GM21390 (cell line): ENCODE data around the gene GSC.

ENCODE experiments used
- ATAC-seq: cut with Tn5 transposase; IDR thresholded peaks from one replicate; pipeline ENCODE4 v1.9.1; 2021; ENCODE audit not compliant: unreplicated experiment

Gene GSC

DNA sequence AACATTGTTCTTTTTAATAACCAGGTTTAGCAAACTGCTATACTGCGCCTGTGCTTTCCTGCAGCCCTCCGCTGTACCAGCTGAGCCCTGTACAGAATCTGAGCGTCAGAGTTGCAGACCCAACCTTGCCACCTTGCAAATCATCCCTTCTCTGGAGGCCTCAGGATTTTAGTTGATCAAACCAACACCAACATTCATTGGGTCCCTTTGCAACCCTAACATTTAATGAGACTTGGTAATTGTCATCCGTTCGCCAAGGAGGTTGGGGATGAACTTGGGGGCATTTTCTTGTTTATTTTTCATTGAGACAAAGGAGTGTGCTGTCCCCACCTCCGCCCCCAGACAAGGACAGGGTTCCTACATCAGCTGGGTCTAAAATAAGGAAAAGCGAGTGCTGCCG, 2.6 kb upstream of the GSC start:
- no peak for ATAC-seq

DNA sequence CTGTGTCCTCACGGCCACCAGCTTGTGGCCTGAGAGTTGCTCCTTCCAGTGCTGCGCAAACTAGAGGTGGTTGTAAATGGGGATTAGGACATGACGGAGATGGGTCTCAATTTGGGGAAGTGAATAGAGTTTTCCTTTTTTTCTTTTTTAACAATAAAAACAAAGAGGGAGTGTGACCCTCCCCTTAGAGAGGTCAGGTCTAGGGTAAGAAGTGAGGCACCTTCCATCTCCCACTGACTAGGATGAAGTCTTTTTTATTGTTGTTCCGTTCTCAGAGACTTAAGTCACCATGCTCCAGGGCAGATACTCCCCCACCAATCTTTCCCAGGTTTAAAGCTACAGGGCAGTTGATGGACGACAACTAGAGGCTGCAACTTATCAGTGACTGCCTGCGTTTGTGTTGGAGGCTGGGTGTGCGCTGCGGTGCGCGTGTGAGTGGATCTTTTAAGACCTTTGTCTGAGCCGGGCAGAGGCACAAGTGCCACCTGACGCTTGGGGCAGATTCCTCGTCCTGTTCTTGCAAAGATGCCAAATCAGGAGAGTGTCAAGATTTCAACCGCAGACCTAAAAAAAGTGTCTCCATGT, 2.1 kb upstream of the GSC start:
- no peak for ATAC-seq

DNA sequence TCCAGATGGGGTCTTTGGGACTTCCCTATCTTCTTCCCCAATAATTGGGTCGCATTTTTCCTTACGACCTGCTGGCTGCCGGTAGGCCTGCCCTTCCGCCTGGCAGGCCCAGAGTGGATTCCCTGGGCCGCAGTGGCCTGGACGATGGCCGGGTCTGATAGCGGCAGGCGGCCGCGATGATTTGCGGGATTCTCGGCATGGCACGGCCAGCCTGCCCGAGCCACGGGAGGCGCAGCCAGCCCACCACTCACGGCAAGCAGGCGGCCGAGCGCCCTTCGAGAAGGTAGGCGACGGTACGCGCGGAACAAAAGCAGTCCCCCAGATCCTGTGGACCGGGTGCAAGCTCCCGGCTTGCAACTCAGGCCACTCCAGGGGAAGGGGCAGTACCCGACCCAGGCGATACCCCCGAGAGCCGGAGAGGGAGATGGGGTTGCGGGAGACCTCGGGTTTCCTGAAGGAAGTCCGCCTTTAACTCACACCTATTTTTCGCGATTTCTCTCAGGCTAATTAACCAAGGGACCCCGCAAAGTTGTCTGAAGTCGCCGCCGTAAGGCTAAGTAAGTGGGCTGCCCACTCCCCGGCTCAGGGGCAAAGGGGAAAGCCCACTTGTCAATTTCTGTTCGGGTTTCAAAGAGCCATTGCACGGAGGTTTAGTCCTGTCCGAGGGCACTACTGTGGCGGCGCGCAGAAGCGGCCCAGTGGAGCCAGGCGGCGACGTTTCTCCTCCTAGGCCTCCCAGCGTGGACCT, 1.4 kb upstream of the GSC start:
- no peak for ATAC-seq

DNA sequence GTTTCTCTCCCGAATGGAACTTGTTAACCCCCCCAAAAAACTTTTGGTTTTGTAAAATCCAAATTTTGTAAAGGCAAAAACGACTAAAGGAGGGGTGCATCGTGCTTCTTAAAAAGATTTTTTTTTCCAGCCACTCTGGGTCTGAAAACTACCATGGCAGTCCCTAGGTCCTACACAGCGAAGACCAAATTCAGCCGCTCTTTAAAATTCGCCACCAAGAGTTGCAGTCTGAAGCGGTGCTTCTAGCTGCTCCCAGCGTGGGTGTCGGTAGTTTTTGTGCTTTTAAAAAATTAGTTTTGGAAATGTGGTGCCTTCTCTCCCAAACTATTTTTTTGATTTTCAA, 873 bp upstream of the GSC start:
- no peak for ATAC-seq

DNA sequence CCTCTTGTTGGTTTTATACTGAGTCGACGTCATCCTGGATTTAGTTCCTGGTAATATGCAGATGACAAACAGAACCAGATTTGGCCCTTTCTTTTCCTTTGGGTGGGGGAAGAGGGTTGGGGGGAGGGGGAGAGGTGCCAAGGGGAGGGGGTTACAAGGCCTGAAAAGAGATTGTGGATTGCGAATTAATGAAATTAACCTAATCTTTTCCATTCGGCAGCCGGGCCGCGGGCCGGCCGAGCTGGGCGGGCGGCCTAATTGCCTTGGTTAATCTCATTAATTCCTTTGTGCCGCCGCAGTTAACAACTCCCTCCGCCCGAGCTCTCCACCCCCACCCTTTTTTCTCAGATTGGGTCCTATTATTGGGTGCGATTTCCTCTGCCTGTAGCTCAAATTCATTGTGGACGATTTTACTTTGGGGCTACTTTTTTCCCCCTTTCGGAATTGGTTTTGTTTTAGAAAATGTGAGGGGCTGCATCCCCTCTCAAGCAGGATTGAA, 387 bp upstream of the GSC start:
- ATAC-seq = no peak

DNA sequence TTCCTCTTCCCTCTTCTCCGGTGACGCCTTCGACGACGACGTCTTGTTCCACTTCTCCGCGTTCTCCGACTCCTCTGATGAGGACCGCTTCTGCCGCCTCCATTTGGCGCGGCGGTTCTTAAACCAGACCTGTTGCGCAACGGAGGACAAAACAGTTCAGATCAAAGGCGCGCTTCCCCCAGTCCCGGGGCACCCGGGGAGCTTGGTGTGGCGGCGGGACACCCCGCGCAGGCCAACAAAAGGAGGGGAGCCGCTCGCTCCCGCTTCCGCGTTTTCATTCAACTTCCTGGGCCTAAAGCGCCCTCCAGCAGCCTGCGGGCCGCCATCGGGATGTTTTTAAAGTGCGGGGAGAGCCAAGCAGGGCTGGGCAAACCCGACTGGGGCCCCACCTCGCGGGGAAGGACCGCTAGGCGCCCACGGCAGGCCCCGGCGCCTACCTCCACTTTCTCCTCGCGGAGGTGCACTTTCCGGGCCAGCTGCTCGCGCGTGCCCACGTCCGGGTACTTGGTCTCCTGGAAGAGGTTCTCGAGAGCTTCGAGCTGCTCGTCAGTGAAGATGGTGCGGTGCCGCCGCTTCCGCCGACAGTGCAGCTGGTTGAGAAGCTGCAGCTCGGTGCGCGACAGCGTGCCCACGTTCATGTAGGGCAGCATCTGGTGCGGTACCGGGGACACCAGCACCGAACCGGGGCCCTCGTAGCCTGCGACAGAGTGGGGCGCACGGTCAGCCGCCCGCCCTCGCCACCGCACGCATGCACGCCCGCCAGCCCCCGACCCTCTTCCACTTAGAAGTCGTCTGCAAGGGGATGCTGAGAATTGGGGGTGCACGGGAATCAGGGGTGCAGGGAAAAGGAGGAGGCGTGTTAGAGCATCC, 1.2 kb downstream of the GSC start:
- ATAC-seq = no peak

DNA sequence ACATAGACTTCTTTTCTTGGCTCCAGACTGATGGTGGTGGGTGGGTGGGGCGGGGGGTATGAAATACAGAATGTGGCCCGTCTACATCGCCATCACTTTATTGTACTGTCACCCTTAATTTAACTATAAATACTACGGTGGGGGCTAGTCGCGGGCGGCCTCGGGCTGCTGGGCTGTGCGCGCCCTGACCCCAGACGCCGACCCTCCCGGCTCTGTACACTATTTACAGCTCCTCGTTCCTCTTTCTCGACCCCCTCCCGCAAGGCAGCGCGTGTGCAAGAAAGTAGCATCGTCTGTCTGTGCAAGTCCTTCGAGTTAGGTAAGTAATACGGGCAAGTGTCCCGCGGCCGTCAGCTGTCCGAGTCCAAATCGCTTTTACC, 1.8 kb downstream of the GSC start:
- ATAC-seq = no peak

DNA sequence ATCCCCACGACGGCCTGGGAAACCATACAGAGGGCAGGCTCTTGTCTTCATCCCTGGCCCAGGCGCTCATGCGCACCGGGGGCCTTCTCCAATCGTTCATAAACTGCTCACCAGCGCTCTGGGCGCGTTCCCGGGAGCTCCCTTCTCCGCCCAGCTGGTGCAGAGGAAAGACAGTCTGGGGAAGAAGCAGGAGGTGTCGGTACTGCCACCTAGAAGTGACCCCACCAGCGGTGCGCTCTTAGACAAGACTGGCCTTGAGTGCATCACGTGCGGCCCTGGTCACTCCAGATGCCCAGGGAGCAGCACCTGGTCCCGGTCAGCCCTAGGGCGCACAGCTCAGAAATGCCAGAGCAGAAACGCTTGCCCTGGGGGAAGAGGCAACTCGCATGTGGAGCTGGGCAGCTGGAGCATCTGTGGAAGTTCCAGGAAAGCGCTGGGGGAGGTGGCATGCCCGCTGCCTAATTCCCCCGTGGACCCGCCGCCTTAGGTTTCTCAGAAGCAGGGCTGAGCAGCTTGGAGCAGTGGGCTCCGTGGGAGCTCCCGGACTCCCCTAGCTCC, 2.5 kb downstream of the GSC start:
- no peak for ATAC-seq

DNA sequence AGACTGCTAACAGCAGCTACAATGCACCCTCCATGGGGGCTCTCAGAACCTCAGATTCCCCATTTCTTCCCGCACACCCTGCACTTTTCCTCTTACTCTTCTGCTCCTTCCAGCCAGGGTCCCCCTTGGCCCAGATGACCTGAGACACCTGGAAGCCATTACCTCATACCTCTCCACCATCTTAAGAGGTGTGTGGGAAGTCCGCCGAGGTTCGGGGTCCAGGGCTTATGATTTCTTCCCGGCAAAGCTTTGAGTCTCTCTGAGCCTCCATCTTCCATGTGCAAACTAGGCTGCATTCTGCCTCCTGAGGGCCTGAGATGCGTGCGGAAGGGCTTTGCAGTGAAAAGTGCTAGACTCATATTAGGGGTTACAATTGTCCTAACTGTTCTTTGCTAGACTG, 5.3 kb downstream of the GSC start:
- no peak for ATAC-seq

DNA sequence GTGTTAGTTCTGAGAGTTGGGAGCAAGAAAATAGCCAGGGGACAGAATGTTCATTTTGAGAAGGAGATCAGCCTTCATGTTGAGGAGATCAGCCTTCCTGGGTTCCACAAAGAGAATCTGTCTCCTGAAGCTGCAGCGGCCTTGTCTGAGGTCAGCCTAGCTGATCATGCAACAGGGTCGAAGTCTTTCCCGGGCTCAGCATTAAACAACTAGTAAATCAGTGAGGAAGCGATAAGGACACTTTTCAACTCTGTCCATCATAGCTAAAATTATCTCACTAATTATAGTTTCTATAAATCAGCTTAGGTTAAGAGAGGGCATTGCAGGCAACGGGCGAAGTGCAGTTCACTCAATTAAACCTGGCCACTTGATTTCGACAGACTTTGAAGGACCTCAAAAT, 7.5 kb downstream of the GSC start:
- no peak for ATAC-seq

DNA sequence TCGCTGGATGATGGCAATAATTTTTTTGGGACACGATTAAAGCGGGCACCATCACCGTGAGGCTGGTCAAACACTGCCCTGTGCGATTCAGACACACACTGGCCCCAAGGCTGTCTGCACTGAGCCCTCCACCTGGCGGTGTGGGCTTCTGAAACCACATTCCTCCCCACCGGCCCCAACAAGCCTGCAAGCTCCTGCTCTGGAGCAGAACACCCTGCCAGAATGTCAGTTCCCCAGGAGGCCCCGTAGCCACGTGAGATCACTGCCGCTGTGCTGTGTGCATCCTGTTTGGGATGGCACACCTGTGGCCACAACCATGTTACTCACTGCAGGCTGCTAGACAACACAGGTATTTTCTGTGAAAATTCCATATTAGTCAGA, 7.9 kb downstream of the GSC start:
- ATAC-seq = no peak

DNA sequence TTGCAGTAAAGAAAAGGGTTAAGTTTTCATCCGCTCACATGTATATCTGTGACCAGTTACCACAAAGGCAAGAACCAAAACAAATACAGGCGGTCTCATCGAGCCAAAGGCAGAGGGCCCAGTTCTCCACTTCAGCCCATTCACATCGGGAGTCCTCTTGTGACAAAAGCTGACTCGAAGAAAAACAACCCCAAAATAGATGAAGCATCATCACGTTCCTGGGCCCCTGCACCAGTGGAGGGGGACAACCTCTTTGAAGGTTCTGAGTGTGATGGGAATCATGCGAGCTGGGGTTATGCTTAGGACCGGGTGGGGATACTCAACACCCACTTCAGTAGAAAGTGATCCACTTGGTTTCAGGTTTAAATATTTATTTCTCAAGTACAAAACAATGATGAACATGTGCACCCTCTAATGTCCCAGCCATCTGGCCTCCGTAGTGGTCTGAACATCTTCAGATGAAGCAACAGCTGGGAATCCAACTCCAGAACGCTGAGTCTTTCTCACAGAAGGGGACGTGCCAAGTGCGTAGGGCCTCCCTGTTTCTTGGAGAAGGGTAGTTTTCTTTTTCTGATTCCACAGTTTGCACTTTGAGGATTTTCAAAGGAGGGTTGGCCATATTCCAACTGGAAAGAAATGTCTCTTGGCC, 8.4 kb downstream of the GSC start:
- ATAC-seq = no peak

DNA sequence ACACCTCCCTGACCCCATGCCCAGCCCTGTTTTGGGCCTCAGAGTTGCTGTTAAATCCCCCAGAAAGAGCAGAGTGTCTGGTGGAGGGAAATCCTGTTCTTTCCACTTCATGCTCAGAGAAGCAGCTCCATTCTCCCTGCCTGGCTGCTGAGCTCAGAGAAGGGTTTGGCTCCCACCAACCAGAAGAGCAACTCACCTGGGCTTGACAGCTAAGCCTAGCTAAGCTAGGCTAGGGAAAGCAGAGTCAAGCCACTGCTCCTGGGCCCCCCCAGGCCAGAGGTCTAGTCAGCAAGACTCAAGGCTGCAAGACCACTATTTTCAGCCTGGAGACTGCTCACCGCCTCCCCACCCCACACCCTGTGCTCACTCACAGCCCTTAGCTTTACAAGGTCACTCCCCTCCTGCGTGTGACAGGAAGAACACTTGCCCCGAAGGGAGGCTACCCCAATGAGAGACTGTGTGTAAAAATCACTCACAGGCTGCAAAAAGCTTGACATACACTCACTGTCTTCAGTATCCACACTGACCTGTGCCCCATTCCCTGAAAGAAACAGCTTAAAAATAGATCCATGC, 13.5 kb downstream of the GSC start:
- ATAC-seq = no peak

DNA sequence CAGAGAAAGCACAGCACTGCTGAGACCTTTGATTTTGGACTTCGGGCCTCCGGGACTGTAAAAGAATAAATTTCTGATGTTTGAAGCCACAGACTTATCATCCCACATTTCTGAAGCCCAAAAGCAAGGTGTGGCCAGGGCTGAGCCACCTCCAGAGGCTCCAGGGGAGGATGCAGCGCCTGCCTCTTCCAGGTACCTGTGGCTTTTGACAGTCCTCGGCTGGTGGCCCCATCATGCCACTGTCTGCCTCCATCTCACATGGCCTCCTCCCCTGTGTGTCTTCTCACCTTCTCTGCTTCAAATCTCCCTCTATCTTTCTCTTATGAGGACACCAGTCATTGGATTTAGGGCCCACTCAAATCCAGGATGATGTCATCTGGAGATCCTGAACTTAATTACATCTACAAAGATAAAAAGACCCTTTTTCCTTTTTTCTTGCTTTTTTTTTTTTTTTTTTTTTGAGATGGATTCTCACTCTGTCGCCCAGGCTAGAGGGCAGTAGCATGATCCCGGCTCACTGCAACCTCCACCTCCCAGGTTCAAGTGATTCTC, 15.4 kb downstream of the GSC start:
- no peak for ATAC-seq

DNA sequence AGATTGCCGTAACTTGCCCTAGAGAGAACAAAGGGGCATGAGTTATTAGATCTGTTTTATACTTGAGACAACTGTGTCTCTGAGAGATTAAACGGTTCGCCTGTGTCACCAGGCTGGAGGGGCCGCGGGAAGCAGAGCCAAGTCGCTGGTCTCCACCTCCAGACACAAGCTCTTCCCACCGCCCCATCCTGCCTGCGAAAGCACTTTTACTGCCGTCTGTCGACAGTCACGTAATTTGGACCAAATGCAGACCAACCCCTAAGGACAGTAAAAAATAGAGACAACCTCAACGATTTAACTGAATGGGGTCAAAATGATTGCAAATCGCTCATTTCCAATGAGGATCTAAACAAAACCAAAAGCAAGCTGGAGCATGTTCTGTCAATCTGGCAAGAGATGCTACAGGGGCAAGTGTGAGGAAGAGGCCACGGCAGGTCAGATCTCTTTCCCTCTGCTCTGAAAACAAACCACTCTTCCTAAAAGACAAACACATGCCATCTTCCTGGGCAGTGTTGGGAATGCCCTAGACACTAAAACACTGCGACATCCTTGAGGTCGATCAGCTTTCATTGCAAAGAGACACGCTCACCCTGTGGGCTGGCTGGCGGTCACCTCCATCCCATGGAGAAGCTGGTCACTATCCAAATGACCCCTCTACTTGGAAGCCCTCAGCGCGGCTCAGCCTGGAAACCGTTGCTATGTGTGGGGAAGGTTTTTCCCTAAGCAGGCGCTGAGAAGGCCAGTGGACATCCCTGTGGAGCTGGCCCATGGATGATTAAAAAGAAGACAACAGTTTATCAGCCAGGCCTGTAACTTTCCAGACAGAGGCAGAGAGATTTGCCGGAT, 17.1 kb downstream of the GSC start:
- no peak for ATAC-seq

DNA sequence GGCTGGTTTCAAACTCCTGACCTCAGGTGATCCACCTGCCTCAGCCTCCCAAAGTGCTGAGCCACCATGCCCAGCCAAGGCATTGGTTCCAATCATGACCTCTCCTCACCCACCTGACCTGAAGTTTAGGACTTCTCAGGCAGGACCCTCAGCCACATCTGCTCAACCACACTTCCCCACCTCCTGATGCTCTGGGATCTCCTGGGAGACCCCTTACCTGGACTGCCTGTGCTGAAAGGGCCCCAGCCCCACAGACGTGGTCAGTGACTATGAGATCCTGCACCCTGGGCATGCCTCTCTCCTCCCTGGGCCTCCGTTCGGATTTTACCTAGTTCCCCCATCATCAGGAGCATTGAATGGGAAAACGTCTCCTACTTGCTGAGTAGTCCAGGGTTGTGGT, 18.0 kb downstream of the GSC start:
- no peak for ATAC-seq

DNA sequence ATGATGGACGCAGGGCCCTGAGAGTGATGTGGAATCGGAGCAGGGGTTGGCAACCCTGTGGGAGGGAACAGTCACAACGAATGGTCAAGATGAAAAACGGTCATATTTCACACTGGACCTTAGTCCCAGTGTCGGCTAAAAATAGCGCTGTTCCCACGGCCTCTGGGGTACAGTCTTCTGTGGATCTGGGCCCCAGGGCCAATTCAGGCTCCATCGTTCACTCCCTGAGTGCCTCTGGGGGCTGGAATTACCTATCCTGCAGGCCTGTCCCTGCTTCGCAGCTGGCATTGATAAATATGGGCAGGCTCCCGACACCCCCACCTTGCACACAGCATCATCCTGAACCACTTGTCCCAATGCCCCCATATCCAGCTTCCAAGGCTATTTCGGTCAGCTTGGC, 18.6 kb downstream of the GSC start:
- ATAC-seq = no peak

DNA sequence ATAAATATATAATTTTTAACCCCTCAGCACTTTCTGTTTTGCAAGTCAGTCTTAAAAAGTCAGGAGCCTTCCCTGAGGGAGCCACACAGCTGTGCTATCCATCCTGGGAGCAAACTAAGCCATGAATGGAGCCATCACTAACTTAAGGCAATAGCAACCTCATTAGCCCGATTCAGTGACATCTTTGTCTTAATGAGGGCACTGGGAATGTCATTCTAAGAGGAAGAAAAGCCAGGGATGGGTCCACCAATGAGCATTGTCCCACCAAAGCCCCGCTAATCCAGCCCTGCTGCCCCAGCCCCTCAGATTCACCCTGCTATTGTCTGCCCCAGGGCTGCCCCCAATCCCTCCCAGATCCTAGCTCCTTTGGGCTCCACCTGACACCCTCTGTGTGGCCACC, 19.5 kb downstream of the GSC start:
- ATAC-seq = no peak

DNA sequence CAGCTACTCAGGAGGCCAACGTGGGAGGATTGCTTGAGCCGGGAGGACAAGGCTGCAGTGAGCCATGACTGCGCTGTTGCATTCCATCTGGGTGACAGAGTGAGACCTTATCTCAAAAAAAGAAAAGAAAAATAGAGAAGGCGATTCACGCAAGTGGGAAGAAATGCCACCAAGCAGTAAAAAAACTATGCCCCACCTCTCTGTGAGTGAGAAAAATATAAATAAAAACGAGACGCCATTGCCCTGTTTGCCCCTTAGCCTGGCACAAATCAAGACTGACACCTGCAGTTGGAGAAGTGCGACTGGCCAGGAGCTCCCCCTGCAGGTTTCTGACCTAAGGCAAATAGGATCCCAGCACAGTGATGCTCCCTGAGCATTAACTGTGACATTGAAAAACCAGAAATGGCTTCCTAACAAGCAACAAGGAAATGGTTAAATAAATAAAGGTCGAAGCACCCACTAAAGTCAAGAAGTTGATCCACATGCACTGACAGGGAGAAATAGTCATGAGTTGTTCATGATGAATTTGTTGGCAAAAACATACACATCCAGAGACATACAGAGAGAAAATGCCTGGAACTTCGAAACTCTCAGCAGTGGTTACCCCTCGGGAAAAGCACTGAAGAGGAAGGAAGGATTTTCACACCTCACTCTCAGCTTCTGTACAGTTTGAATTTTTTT, 21.1 kb downstream of the GSC start:
- ATAC-seq = peak; percentile 54
